Measurements from ENCODE around the gene MYL4. TPM values are rescaled to one million over a fixed set of nuclear protein-coding genes. Genes with fewer than 3 reads are reported as not detected.

The MYL4 gene
- total RNA-seq, 4 donors from 2014 or later, result 0.50 to 0.52 TPM; not detected in 2

DNA sequence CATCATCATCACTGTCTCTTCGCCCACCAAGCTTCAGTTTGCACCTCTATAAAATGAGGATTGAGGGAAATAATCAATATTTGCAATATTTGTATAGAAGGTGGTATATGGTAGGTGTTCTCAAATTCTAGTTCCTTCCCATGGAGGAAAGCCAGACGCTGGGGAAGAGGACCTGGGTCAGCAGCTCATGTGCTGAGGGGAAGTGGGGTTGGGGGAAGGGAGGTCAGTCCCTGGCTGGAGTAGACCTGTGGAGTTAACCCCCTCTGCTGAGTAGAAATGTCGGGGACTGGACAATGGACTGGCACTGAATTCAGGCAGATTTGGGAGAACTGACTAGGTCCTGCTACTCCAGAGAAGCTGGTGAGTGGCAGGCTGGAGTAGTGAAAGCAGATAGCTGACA is 31.7 kb downstream of the MYL4 start:
- Histone ChIP-seq H3K9me3 (no peaks in the 10 kb centered on the region), H3K27ac (replicated peaks in 1 of 4) (peak overlapping the region in 3 of 4 donors; percentile 64 to 78 (median 77)), H3K4me3 (no peak overlapping the region), H3K36me3 (no peaks in the 10 kb centered on the region), H3K27me3 (no peaks in the 10 kb centered on the region), H3K4me1 (peaks cover 20 to 33% (median 27%) of the 10 kb centered on the region in 4 donors)
- intact Hi-C loops (cut with DNase I), result no loop called here
- 82% methylated on average over 3 of the region's 3 CpGs for WGBS
- TF ChIP-seq POLR2AphosphoS5 (IDR thresholded peaks at IDR 0.05), result no peak
- TF ChIP-seq, protein P1, sequence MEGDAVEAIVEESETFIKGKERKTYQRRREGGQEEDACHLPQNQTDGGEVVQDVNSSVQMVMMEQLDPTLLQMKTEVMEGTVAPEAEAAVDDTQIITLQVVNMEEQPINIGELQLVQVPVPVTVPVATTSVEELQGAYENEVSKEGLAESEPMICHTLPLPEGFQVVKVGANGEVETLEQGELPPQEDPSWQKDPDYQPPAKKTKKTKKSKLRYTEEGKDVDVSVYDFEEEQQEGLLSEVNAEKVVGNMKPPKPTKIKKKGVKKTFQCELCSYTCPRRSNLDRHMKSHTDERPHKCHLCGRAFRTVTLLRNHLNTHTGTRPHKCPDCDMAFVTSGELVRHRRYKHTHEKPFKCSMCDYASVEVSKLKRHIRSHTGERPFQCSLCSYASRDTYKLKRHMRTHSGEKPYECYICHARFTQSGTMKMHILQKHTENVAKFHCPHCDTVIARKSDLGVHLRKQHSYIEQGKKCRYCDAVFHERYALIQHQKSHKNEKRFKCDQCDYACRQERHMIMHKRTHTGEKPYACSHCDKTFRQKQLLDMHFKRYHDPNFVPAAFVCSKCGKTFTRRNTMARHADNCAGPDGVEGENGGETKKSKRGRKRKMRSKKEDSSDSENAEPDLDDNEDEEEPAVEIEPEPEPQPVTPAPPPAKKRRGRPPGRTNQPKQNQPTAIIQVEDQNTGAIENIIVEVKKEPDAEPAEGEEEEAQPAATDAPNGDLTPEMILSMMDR (IDR thresholded peaks at IDR 0.05), result no peak
- no peak for TF ChIP-seq EP300 (IDR thresholded peaks at IDR 0.05)
- no peak for TF ChIP-seq POLR2A (IDR thresholded peaks at IDR 0.05; ENCODE audit: low read depth)
- no peak for DNase-seq (ENCODE audit: extremely low spot score)

DNA sequence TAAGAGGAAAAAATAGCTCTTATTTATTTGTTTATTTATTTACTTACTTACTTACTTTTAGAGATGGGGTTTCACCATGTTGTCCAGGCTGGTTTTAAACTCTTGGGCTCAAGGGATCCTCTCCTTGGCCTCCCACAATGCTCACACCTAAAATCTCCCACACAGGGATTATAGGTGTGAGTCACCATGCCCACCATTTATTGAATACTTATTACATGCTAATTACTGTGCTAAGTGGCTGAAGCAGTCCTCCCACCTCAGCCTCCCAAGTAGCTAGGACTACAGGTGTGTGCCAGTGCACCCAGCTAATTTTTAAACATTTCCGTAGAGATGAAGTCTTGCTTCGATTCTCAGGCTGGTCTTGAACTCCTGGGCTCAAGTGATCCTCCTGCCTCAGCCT is 33.5 kb downstream of the MYL4 start:
- TF ChIP-seq POLR2A (IDR thresholded peaks at IDR 0.05; ENCODE audit: low read depth), result no peak
- TF ChIP-seq, protein P1 (IDR thresholded peaks at IDR 0.05), result no peak

DNA sequence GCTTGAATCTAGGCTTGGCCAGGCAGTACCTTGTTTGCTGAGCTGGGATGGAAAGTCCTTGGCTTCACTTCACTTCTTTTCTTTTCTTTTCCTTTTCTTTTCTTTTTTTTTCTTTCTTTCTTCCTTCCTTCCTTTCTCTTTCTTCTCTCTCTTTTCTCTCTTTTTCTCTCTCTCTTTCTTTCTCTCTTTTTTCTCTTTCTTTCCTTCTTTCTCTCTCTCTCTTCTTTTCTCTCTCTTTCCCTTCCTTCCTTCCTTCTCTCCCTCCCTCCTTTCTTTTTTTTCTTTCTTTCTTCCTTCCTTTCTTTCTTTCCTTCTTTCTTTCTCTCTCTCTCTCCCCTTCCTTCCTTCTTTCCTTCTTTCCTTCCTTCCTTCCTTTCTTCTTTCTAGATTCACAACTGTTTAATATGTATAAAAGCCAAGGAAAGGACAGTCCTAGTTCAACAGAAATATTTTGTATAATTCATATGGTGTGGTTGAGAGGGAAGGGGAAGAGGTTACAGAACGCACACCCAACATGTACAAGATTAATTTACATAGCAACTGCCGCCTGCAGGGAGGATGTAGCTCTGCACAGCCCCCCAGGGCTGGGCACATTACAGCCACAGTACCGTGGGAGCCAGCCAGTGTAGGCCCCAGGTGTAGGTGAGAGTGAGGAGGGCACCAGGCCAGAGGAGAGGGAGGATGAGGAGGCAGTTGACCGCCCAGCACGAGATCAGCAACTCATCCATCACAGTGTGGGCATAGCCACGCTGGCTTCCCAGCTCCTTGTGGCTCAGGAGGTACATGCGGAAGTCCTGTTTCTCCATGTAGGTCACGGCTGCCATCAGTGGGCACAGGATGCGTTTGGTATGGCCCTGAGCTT is 34.8 kb downstream of the MYL4 start:
- TF ChIP-seq EP300 (IDR thresholded peaks at IDR 0.05) (no peak), POLR2AphosphoS5 (IDR thresholded peaks at IDR 0.05) (no peak), POLR2A (IDR thresholded peaks at IDR 0.05; ENCODE audit: low read depth) (no peak)
- TF ChIP-seq, protein P1 (IDR thresholded peaks at IDR 0.05), result no peak
- H3K36me3 ChIP-seq, result no peaks in the 10 kb centered on the region
- no peaks in the 10 kb centered on the region for H3K27me3 ChIP-seq
- H3K27ac ChIP-seq (replicated peaks in 1 of 4), result no peak overlapping the region
- H3K4me3 ChIP-seq, result no peak overlapping the region
- 73% methylated on average over 2 of the region's 9 CpGs for WGBS
- no peak for DNase-seq (ENCODE audit: extremely low spot score)
- peaks cover 18 to 20% (median 18%) of the 10 kb centered on the region in 4 donors for H3K4me1 ChIP-seq
- intact Hi-C loops (cut with DNase I), result no loop called here
- no peaks in the 10 kb centered on the region for H3K9me3 ChIP-seq

More for the DNA sequence above, 33.5 kb downstream of the MYL4 start:
- no peaks in the 10 kb centered on the region for H3K36me3 ChIP-seq
- WGBS, result 100% methylated on average over 2 of the region's 2 CpGs
- no peaks in the 10 kb centered on the region for H3K27me3 ChIP-seq
- no peak for DNase-seq (ENCODE audit: extremely low spot score)
- H3K27ac ChIP-seq (replicated peaks in 1 of 4), result no peak overlapping the region
- H3K4me3 ChIP-seq, result no peak overlapping the region
- peaks cover 18 to 20% (median 19%) of the 10 kb centered on the region in 4 donors for H3K4me1 ChIP-seq
- intact Hi-C loops (cut with DNase I), result no loop called here
- no peaks in the 10 kb centered on the region for H3K9me3 ChIP-seq

DNA sequence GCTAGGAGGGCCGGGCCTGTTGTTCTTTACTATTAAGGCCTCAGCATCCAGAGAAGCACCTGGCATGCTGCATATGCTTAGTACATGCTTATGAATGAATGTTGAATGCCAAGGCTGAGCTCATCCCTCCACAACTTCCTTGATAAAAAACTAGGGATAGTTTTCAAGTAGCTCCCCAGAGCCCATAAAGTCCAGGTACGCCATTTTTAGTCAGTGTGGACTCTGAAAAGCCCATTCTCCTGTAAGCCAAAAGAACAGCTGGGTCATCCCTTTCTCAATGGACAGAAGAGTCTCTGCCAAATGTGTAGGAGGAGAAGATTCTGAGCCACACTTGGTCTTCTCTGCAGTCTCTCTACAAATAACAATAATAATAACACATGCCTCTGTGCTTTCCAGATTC is 35.5 kb downstream of the MYL4 start:
- DNase-seq (ENCODE audit: extremely low spot score), result no peak
- 78% methylated on average over 1 of the region's 2 CpGs for WGBS
- H3K9me3 ChIP-seq, result no peaks in the 10 kb centered on the region
- H3K4me3 ChIP-seq, result no peak overlapping the region
- intact Hi-C loops (cut with DNase I), result no loop called here
- H3K27me3 ChIP-seq, result no peaks in the 10 kb centered on the region
- H3K27ac ChIP-seq (replicated peaks in 1 of 4), result no peak overlapping the region
- TF ChIP-seq POLR2A (IDR thresholded peaks at IDR 0.05; ENCODE audit: low read depth) (no peak), POLR2AphosphoS5 (IDR thresholded peaks at IDR 0.05) (no peak), EP300 (IDR thresholded peaks at IDR 0.05) (no peak)
- TF ChIP-seq, protein P1 (IDR thresholded peaks at IDR 0.05), result no peak
- H3K4me1 ChIP-seq, result peaks cover 11 to 14% (median 12%) of the 10 kb centered on the region in 4 donors
- H3K36me3 ChIP-seq, result no peaks in the 10 kb centered on the region
